NB4 (cell line): Measurements from ENCODE around the gene KBTBD3.
"Not testable (repeated sequence)": the region's sequence is repeated elsewhere in the genome, so short reads cannot be mapped to it uniquely, and the experiment has no call there.

Source experiments
- DNase-seq: peaks from one replicate; pipeline ENCODE4 v3.0.0; 2010; ENCODE audit warnings: low read depth
- H3K4me3 ChIP-seq: one replicate; pipeline ENCODE4 v1.5.1; 2011; ENCODE audit warnings: mild to moderate bottlenecking, low read depth, low read length, moderate library complexity
- MYC ChIP-seq: IDR thresholded peaks from 2 replicates; pipeline ENCODE4 v1.6.1; 2011; ENCODE audit warnings: low read depth, low read length
- POLR2A ChIP-seq: IDR thresholded peaks from 2 replicates; pipeline ENCODE4 v1.6.1; 2011; ENCODE audit warnings: mild to moderate bottlenecking; ENCODE audit not compliant: insufficient read length; ENCODE audit errors: extremely low read depth
- TF ChIP-seq, protein P1 (sequence below): IDR thresholded peaks from 2 replicates; pipeline ENCODE4 v1.6.1; 2011; ENCODE audit warnings: low read depth, low read length
- TF ChIP-seq, protein P2 (sequence below): IDR thresholded peaks from one replicate; pipeline ENCODE4 v1.5.1; 2012; ENCODE audit warnings: low read depth, low read length

The KBTBD3 gene

DNA sequence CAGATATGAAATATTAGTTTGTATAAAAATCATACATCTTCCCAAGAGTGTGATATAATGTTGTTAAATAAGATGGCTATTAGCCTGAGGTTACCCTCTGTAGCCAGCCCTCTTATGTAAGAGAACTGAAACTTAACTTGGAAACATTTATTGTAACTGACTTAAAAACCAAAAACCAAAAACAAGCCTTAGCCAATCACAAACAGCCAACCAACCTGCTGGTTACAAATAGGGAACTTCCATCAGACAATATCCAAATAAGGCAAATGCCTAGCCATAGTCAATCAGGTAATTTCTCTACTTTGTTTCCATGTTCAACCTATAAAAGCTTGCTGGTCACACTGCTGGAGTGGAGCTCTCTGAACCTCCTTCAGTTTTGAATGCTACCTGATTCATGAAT is 14.1 kb downstream of the KBTBD3 start:
- TF ChIP-seq, protein P1, sequence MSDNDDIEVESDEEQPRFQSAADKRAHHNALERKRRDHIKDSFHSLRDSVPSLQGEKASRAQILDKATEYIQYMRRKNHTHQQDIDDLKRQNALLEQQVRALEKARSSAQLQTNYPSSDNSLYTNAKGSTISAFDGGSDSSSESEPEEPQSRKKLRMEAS: no peak
- TF ChIP-seq, protein P2, sequence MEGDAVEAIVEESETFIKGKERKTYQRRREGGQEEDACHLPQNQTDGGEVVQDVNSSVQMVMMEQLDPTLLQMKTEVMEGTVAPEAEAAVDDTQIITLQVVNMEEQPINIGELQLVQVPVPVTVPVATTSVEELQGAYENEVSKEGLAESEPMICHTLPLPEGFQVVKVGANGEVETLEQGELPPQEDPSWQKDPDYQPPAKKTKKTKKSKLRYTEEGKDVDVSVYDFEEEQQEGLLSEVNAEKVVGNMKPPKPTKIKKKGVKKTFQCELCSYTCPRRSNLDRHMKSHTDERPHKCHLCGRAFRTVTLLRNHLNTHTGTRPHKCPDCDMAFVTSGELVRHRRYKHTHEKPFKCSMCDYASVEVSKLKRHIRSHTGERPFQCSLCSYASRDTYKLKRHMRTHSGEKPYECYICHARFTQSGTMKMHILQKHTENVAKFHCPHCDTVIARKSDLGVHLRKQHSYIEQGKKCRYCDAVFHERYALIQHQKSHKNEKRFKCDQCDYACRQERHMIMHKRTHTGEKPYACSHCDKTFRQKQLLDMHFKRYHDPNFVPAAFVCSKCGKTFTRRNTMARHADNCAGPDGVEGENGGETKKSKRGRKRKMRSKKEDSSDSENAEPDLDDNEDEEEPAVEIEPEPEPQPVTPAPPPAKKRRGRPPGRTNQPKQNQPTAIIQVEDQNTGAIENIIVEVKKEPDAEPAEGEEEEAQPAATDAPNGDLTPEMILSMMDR: no peak
- no peak overlapping the region for H3K4me3 ChIP-seq
- DNase-seq: no peak

DNA sequence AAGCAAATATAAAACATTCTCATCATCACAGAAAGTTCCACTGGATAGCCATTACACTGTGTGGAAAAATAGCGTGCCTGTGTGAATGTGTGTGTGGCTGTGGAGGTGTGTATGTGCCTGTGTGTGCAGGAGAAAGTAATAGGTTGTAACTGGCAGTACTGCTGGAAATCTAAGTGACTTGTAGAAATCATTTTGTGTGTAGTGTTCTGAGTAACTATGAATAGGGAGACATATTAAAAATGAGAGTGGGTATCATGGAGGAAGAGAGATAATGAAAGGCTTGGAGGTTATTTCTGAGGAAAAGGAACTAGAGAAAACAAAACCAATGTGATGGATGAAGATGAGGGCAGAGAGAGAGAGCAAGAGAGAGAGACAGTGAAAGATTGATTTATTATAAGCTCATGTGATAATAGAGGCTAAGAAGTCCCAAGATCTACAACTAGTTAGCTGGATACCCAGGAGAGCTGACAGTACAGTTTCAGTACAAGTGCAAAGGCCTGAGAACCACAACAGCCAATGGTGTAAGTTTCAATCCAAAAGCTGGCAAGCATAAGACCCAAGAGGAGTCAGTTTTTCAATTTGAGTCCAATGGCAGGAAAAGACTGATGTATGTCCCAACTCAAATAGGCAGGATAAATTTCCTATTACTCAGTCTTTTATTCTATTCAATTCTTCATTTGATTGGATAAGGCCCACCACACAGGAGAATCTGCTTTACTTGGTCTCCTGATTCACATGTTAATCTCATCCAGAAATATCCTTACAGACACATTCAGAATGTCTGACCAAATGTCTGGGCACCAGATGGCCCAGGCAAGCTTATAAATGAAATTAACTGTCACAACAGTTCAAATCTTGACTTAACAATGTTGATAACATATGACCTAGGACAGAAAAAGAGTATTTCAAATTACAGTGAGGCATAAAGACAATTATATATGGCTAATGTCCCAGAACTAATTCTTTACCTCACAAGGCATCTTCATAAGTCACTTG is 14.9 kb downstream of the KBTBD3 start:
- no peak overlapping the region for H3K4me3 ChIP-seq
- no peak for DNase-seq
- TF ChIP-seq, protein P2: no peak
- TF ChIP-seq MYC: no peak
- no peak for TF ChIP-seq POLR2A
- TF ChIP-seq, protein P1: no peak

DNA sequence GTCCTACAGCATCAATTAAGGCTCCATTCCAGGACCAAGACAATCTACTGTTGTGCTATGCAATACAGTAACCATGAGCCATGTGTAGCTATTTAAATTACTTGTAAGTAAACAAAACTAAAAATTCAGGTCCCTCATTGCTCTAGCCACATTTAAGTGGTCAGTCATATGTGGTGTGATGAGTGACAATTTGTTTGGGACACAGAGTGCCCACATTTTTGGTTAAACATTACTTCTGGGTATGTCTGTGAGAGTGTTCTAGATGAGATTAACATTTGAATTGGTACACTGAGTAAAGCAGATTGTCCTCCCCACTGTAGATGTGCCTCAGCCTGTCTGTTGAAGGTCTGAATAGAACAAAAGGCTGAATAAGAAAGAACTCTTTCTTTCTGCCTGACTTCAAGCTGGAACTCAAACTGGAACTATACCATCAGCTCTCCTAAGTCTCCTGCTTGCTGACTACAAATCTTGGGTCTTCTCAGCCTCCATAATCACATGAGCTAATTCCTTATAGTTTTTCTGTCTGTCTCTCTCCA is 15.8 kb downstream of the KBTBD3 start:
- no peak for DNase-seq
- TF ChIP-seq, protein P1: no peak
- TF ChIP-seq, protein P2: no peak
- no peak for TF ChIP-seq POLR2A
- TF ChIP-seq MYC: no peak
- H3K4me3 ChIP-seq: no peak overlapping the region

DNA sequence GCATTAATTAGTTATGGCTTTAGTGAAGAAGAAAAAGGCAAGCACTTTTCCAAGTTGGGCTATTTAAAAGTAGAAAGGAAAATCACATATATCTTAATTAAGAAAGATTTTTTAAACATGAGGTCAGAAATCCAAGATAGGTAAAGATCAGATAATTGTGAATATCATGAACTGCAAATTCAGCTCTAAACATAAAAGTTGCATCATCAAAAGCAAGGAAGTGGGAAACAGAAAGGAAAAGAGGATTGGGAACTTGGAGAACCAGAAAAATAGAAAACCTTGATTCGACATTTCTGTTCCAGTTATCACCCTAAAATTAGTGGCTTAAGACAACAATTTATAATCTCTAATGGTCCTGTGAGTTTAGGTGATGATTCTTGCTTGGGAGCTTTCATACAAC is 17.5 kb downstream of the KBTBD3 start:
- no peak overlapping the region for H3K4me3 ChIP-seq
- TF ChIP-seq, protein P2: no peak
- no peak for TF ChIP-seq MYC
- TF ChIP-seq POLR2A: no peak
- TF ChIP-seq, protein P1: no peak
- no peak for DNase-seq

DNA sequence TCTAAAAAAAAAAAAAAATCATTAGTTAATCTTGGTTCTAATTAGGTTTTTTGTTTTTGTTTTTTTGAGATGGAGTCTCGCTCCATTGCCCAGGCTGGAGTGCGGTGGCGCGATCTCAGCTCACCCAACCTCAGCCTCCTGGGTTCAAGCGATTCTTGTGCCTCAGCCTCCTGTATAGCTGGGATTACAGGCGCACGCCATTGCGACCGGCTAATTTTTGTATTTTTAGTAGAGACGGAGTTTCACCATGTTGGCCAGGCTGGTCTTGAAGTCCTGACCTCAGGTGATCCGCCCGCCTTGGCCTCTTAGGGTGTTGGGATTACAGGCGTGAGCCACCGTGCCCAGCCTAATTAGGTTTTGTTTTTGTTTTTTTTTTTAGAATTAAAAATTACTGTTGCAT is 18.8 kb downstream of the KBTBD3 start:
- not testable (repeated sequence) for H3K4me3 ChIP-seq, DNase-seq

DNA sequence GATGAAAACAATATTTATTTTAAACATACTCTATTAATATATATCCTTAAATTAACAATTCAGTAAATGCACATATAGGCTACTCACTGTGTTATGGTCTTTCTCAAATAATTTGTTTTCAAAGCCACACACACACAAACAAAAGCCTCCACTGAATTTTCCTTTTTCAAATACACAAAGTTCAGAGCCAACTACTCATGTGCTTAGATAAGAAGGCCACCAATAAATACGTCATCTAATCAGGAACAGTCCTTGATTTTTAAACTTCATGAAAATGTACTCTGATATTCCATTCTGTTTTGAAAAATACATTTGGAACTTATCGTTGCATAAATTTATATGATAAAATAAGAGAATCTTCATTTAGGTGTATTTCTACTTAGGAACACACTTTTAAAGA is 26.0 kb downstream of the KBTBD3 start:
- no peak for DNase-seq
- no peak overlapping the region for H3K4me3 ChIP-seq
- TF ChIP-seq, protein P1: no peak
- no peak for TF ChIP-seq POLR2A
- no peak for TF ChIP-seq MYC
- TF ChIP-seq, protein P2: no peak
